Lung (tissue), 12 donors: Measurements from ENCODE around the gene CFAP65. TPM values are rescaled to one million over a fixed set of nuclear protein-coding genes. Genes with fewer than 3 reads are reported as not detected.

Source experiments
- ATAC-seq: fragments of 200-7000 bp; cut with Tn5 transposase; one replicate; pipeline ENCODE4 v1.9.1; 2020; ENCODE audit warnings: moderate number of reproducible peaks; ENCODE audit not compliant: insufficient read depth, low FRiP score
- DNase-seq, 3 donors: peaks; one replicate each; pipeline ENCODE4 v3.0.0-alpha.2; 2013 to 2017
- H3K27ac ChIP-seq, 2 donors: one replicate each; pipeline ENCODE4 v1.5.1; 2013; ENCODE audit warnings: mild to moderate bottlenecking in 2 of 2, moderate library complexity in 2 of 2, control low read depth in 1 of 2, inconsistent platforms in 1 of 2, low read depth in 1 of 2, low read length in 1 of 2
- H3K27me3 ChIP-seq, 3 donors: one replicate each; pipeline ENCODE4 v1.5.1; 2013; ENCODE audit warnings: low read length in 2 of 3; ENCODE audit not compliant: control insufficient read depth in 3 of 3, insufficient read depth in 3 of 3
- H3K36me3 ChIP-seq, 4 donors: one replicate each; pipeline ENCODE4 v1.5.1; 2013; ENCODE audit warnings: low read length in 4 of 4, mild to moderate bottlenecking in 1 of 4, moderate library complexity in 1 of 4; ENCODE audit not compliant: control insufficient read depth in 4 of 4, insufficient read depth in 4 of 4
- H3K4me1 ChIP-seq, 5 donors: one replicate each; pipeline ENCODE4 v1.5.1; 2013; ENCODE audit warnings: low read length in 5 of 5, mild to moderate bottlenecking in 2 of 5, moderate library complexity in 1 of 5; ENCODE audit not compliant: control insufficient read depth in 5 of 5, insufficient read depth in 5 of 5
- H3K4me3 ChIP-seq: one replicate; pipeline ENCODE4 v1.5.1; 2013; ENCODE audit warnings: mild to moderate bottlenecking, control low read depth, moderate library complexity
- H3K9ac ChIP-seq, 2 donors: one replicate each; pipeline ENCODE4 v1.5.1; 2013; ENCODE audit warnings: low read length in 2 of 2, control low read depth in 1 of 2; ENCODE audit not compliant: insufficient read depth in 1 of 2
- H3K9me3 ChIP-seq, 4 donors: one replicate each; pipeline ENCODE4 v1.5.1; 2013; ENCODE audit warnings: low read length in 3 of 4, mild to moderate bottlenecking in 1 of 4, moderate library complexity in 1 of 4; ENCODE audit not compliant: control insufficient read depth in 4 of 4, insufficient read depth in 3 of 4
- WGBS, 2 donors: extraction: QIAGEN DNeasy Blood & Tissue Kit; methylation state at CpG; one replicate each; pipeline ENCODE4 v1.1.7; 2013; 5-methylcytosine and 5-hydroxymethylcytosine counted together
- polyA plus RNA-seq, 2 donors: library from polyadenylated mRNA; stranded (reverse); fragments of 200-250 nt; gene quantifications; one replicate each; pipeline ENCODE4 v1.2.1, GENCODE V29; 2013
- total RNA-seq, 2 donors: library from RNA; depleted of rRNA in 1 of 2; stranded (reverse); fragments of >200 nt in 1 of 2; gene quantifications; one replicate each; pipeline ENCODE4 v1.2.1, GENCODE V29; 2014 to 2021
- TF ChIP-seq, protein P1 (sequence below): IDR thresholded peaks from 2 replicates; pipeline ENCODE4 v1.5.1; 2012; ENCODE audit warnings: mild to moderate bottlenecking; ENCODE audit errors: control extremely low read depth, extremely low read depth
- donor health status: control.
- donor health status: control.
- donor health status: Bipolar disorder and iron deficiency.
- donor health status: healthy.
- donor health status: DM: yes; HTN: yes; CAD: no.

CFAP65 gene
- total and polyA plus RNA-seq, 4 donors, result 3.9 to 16.5 (median 8.1) TPM

GRCh38 chr2:218999021-218999880, 42.1 kb downstream of the CFAP65 start:
- H3K4me3 ChIP-seq, result no peak overlapping the region
- peaks cover 0 to 19% (median 4%) of the 10 kb centered on the region in 5 donors for H3K4me1 ChIP-seq
- ATAC-seq (no peak), DNase-seq (no peak)
- TF ChIP-seq, protein P1, sequence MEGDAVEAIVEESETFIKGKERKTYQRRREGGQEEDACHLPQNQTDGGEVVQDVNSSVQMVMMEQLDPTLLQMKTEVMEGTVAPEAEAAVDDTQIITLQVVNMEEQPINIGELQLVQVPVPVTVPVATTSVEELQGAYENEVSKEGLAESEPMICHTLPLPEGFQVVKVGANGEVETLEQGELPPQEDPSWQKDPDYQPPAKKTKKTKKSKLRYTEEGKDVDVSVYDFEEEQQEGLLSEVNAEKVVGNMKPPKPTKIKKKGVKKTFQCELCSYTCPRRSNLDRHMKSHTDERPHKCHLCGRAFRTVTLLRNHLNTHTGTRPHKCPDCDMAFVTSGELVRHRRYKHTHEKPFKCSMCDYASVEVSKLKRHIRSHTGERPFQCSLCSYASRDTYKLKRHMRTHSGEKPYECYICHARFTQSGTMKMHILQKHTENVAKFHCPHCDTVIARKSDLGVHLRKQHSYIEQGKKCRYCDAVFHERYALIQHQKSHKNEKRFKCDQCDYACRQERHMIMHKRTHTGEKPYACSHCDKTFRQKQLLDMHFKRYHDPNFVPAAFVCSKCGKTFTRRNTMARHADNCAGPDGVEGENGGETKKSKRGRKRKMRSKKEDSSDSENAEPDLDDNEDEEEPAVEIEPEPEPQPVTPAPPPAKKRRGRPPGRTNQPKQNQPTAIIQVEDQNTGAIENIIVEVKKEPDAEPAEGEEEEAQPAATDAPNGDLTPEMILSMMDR, result no peak
- no peak overlapping the region for H3K9ac ChIP-seq
- WGBS, 2 donors, result 46 to 53% methylated on average over 8 to 10 of the region's 10 CpGs
- H3K9me3 ChIP-seq, result peaks cover 0 to 2% (median 0%) of the 10 kb centered on the region in 4 donors
- no peaks in the 10 kb centered on the region for H3K36me3 ChIP-seq
- peaks cover 0 to 84% (median 58%) of the 10 kb centered on the region in 3 donors for H3K27me3 ChIP-seq
- H3K27ac ChIP-seq, result no peak overlapping the region

DNA sequence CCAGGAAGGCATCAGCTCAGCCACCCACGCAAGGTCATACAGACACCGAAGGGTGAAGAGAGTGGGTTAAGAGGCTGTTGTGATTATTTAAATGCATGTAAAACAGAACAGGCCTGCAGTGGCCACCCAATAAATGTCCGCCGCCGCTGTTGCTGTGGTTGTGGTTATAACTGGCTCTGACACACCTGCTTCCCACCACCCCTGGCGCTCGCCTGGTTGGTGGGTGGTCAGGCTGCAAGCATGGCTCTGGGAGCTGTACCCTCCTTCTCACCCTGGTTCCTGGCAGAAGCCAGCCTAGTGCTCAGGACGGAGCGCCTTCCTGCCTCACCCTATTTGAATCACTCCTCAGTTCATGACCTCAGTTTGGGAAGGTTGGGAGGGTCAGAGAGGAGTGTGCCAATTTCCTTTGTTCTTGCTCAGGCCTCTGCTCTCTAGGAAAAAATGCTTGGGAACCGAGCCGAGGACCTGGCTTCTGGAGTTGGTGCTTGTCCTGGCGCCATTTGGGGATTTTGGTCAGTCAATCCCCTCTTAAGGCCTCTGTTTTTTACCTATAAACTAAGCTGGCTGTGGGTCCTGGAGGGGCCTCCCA, 42.8 kb downstream of the CFAP65 start:
- no peak overlapping the region for H3K9ac ChIP-seq
- no peaks in the 10 kb centered on the region for H3K9me3 ChIP-seq
- ATAC-seq (no peak), DNase-seq (no peak)
- peaks cover 0 to 23% (median 8%) of the 10 kb centered on the region in 5 donors for H3K4me1 ChIP-seq
- H3K27ac ChIP-seq, result no peak overlapping the region
- H3K36me3 ChIP-seq, result no peaks in the 10 kb centered on the region
- TF ChIP-seq, protein P1, result no peak
- no peak overlapping the region for H3K4me3 ChIP-seq
- 58 to 64% methylated on average over 12 of the region's 12 CpGs for WGBS, 2 donors
- peaks cover 0 to 84% (median 58%) of the 10 kb centered on the region in 3 donors for H3K27me3 ChIP-seq

GRCh38 chr2:218997731-218998130, 43.6 kb downstream of the CFAP65 start:
- no peak for ATAC-seq
- peaks cover 0 to 83% (median 56%) of the 10 kb centered on the region in 3 donors for H3K27me3 ChIP-seq
- H3K36me3 ChIP-seq, result no peaks in the 10 kb centered on the region
- H3K27ac ChIP-seq, result no peak overlapping the region
- WGBS, 2 donors, result 39 to 48% methylated on average over 2 of the region's 2 CpGs
- peaks cover 0 to 25% (median 12%) of the 10 kb centered on the region in 5 donors for H3K4me1 ChIP-seq
- no peak overlapping the region for H3K9ac ChIP-seq
- no peak for DNase-seq
- H3K9me3 ChIP-seq, result no peaks in the 10 kb centered on the region
- H3K4me3 ChIP-seq, result no peak overlapping the region
- TF ChIP-seq, protein P1, result no peak
